ENCODE results near the gene CFD. TPM values are rescaled to one million over a fixed set of nuclear protein-coding genes. Genes with fewer than 3 reads are reported as not detected.
"Not testable (repeated sequence)": the region's sequence is repeated elsewhere in the genome, so short reads cannot be mapped to it uniquely, and the experiment has no call there.

The CFD gene
- total RNA-seq, result 5.8 TPM

DNA sequence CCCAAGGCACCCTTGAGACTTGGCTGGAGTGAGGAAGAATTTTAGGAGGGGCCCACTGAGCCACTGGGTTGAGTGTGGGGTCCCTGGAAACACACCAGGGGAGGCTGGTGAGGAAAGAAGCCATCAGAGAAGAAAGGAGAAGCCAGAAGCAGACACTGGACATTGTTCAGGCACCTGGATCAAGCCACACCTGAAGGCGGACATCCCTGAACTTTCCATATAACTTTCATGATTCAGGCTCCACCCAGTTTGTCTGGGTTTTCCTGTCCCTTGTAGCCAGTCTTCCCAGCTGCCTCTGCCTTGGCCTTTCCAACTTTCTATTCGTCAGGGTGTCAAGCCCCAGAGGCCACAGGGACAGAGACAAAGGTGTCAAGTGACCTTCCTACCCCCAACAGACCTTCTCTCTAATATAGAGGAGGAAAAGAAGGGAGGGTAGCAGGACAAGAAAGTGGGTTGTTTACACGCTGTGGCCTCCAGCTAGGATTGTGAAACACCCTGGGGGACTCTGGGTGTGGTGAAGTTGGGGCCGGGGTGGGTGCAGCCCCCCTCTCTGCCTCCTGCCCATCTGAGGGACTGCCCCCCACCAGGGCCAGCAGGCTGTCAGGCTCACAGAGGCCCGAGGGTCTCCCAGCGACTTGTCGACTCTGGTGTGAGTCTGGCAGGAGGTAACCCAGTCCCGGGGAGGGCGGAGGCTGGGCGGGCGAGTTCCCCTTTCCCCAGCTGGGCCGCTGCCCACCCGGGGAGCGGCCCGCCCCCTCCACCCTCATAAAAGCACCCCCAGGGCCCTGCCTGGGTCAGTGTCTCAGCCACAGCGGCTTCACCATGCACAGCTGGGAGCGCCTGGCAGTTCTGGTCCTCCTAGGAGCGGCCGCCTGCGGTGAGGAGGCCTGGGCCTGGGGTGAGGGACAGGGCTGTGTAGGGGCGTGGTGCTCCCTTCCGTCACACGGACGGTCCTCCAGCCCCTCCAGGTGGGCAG is at the start of gene CFD:
TSS of gene CFD (plus strand) at position 797 of the 976 bp plus-strand sequence. CDS start at position 823, 26 bp downstream.
- no peak for DNase-seq

GRCh38 chr19:810077-810855 is 49.2 kb upstream of the CFD start:
- no peak for DNase-seq

DNA sequence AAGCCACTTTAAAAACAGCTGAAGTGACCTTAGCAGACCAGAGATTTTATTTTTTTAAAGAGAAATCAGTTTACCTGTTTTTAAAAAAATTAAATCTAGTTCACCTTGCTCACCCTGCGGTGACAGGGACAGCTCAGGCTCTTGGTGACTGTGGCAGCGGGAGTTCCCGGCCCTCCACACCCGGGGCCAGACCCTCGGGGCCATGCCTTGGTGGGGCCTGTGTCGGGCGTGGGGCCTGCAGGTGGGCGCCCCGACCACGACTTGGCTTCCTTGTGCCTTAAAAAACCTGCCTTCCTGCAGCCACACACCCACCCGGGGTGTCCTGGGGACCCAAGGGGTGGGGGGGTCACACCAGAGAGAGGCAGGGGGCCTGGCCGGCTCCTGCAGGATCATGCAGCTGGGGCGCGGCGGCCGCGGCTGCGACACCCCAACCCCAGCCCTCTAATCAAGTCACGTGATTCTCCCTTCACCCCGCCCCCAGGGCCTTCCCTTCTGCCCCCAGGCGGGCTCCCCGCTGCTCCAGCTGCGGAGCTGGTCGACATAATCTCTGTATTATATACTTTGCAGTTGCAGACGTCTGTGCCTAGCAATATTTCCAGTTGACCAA is 48.5 kb upstream of the CFD start:
- DNase-seq, result no peak

GRCh38 chr19:811506-812048 is 47.9 kb upstream of the CFD start:
- no peak for DNase-seq

- DNase-seq, result no peak
Observed at GRCh38 chr19:812049-812746, 47.3 kb upstream of the CFD start.

- DNase-seq, result no peak
Observed at GRCh38 chr19:812747-813218, 46.7 kb upstream of the CFD start.

GRCh38 chr19:813219-814151 is 46.0 kb upstream of the CFD start:
- DNase-seq, result no peak

DNA sequence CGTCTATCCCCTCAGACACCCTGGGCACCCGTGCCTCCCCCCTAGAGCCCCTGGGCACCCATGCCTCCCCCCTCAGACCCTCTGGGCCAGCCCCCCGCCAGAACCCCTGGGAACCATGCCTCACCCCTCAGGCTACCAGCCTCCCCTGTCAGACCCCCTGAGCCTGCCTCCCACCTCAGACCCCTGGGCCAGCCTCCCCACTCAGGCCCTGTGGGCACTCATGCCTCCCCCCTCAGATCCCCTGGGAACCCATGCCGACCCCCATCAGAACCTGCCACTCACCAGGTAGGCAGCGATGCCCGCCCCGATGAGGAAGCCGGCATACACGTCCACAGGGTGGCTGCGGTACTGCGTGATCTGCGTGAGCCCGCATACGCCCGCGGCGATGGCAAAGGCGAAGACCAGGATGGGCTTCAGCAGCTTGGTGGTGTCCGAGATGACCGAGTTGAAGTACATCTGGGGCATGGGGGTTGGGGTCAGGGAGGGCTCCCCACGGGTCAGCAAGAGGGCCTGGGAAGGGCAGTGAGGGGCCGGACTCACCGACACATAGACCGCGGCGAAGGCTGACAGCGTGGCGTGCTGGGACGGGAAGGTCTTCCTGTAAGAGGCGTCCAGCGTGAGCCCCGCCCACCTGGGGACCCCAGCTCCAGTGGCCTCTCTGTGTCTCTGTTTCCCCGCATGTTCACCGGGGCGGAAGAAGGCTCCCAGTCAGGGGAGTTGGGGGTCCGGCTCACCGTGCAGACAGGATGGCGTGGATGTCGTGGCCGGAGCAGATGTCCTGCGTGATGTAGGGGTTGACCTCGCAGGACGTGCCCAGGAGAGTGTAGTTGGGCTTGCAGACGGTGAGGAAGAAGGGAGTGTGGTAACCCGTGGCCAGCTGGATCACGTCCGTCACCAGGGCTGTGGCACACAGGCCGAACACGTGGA is 45.0 kb upstream of the CFD start:
- no peak for DNase-seq

DNA sequence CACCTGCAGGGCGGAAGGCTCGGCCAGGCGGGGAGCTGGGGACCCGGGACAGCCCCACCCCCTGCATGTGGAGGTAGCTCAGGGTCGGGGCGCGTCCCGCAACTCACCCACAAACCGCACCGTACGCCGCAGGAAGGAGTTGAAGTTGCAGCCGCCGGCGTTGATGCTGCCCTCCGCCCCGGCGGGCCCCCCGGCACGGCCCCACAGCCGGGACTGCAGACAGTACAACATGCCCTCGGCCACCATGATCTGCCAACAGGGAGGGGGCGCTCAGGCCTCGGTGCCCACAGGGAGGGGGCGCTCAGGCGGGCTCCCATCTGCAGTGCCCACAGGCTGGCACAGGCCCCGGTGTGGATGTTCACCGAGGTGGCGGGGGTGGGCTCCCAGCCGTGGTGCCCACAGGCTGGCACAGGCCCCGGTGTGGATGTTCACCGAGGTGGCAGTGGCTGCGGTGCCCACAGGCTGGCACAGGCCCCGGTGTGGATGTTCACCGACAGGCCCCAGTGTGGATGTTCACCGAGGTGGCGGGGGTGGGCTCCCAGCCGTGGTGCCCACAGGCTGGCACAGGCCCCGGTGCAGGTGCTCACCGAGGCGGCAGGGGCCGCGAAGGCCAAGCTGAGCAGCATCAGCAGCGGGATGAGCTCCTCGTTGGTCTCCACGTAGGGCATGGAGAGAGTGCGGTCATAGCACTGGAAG is 44.2 kb upstream of the CFD start:
- no peak for DNase-seq

- no peak for DNase-seq
Observed at GRCh38 chr19:815775-816499, 43.5 kb upstream of the CFD start.

DNA sequence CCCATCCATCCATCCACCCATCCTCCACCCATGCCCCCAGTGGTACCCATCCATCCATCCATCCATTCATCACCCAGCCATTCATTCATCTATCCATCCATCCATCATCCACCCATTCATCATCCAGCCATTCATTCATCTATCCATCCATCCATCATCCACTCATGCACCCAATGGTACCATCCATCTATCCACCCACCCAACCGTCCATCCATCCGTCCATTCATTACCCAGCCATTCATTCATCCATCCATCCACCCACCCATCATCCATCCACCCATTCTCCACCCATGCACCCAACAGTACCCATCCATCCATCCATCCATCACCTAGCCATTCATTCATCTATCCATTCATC is 43.0 kb upstream of the CFD start:
- no peak for DNase-seq

DNA sequence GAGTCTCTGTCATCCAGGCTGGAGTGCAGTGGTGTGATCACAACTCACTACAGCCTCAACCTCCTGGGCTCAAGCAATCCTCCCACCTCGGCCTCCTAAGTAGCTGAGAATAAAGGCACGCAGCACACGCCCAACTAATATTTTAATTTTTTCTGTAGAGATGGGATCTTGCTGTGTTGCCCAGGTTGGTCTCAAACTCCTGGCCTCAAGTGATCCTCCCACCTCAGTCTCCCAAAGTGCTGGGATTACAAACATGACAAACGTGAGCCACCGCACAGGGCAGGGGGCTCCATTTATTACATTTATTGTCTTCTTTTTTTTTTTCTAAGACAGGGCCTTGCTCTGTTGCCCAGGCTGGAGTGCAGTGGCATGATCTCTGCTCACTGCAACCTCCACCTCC is 39.3 kb upstream of the CFD start:
- DNase-seq, result not testable (repeated sequence)

DNA sequence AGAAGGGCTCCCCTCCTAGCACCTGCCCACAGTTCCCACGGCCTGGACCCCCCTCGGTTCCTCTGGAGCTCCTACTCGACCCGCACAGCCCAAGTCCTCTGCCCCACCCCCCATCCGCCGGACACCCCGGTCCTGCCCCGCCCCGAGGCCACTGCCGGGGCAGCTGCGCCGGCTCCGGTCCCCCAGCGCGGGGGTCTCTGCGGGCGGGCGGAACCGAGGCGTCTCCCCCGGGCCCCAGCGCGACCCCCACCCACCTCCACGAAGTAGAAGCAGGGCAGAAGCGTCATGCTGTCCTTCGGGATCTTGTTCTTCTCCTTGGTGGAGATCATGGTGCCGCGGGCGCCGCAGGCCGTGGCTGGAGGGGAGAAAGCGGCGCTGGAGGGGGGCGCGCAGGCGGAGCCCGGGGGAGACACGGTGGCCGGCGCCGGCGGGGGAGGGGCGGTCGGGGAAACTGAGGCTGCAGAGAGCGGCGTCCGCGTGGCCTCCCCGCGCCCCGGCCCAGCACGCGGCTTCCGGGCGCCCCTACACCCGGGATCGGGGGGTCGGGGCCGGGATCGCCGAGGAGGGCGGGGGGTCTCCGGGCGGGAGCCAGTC is 38.1 kb upstream of the CFD start:
- no peak for DNase-seq

DNA sequence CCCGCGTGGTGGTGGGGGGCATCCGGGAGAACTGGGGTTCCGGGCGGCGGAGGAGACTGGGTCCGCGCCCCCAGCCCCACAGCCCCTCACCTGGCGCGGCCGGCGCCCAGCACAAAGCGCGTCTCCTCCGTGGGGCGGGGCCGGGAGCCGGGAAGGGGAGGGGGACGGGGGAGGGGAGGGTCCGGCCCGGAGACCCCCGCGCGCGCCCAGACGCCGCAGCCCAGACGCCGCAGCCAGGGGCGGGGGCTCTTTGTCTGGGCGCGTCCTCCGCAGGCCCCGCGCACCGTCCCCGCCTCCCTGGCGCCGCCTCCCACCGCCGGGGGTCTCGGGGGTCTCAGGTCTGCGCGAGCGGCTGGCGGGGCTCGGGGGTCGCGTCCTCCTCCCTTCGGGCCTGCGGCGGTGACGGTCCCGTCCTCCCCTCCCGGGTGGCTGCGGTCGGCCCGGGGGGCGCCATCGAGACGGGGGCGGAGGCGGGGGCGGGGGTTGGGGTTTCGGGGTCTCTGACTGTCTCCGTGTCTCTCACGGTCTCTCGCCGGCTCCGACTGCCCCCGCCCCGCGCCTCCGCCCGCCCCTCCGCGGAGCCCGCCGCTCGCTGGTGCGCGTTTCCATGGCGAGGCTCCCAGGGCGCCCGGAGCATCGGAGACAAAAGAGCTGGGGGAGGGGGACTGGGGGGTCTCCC is 37.5 kb upstream of the CFD start, which contains the start of gene PLPPR3:
TSS of gene PLPPR3 (minus strand) at position 131 of the 679 bp plus-strand sequence. CDS start 396 bp downstream, outside the sequence.
- no peak for DNase-seq

DNA sequence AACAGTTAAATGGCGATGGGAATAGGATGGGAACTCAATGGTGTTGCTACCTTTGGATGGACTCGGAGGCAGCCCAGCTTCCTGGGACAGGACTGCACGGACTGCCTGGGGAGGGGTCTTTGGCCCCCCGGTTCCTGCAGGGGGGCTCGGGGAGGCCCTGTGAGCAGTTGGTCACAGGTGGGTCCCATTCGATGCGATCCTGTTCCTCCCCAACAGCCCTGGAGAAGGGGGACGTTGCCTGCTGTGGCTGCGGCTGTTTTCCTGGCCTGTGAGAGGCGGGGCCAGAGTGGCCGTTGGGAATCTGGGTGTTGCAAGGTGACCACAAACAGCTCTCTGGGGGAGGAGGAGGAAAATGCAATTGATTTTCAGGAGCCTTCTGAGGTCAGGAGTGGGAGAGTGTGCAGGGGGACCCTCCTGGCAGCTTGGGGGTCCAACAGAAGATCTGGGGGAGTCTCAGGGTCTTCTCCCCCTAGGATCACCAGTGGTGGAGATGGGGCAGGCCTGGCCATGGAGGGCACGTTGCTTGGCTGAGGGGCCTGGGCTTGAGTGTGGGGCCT is 35.8 kb upstream of the CFD start:
- no peak for DNase-seq

GRCh38 chr19:824885-825284 is 34.6 kb upstream of the CFD start:
- DNase-seq, result no peak

Data from tongue (tissue), 2 donors.